ENCODE data around the gene ZBTB46.

The ZBTB46 gene

GRCh38 chr20:63844511-63844991 is 13.5 kb upstream of the ZBTB46 start:
- no peaks in the 10 kb centered on the region for H3K4me1 ChIP-seq (ENCODE audit: control insufficient read depth, insufficient read depth, low read length)
- no peak overlapping the region for H3K4me3 ChIP-seq (ENCODE audit: low read depth, low read length)
- peak; percentile 74 for TF ChIP-seq KLF1 (tag by site-specific recombination; IDR thresholded peaks at IDR 0.05)
- no peak for TF ChIP-seq ZNF664 (tag by site-specific recombination; IDR thresholded peaks at IDR 0.05)
- no peak for TF ChIP-seq HIC1 (tag by site-specific recombination; IDR thresholded peaks at IDR 0.05)
- TF ChIP-seq ZSCAN4 (tag by site-specific recombination; IDR thresholded peaks at IDR 0.05): no peak
- TF ChIP-seq GLI2 (tag by site-specific recombination; IDR thresholded peaks at IDR 0.05; ENCODE audit: borderline replicate concordance, low read depth): no peak
- no peak for TF ChIP-seq ZNF768 (tag by site-specific recombination; IDR thresholded peaks at IDR 0.05)
- TF ChIP-seq REPIN1 (tag by site-specific recombination; IDR thresholded peaks at IDR 0.05; ENCODE audit: low read depth): no peak
- no peak for TF ChIP-seq ZNF776 (tag by site-specific recombination; IDR thresholded peaks at IDR 0.05; ENCODE audit: borderline replicate concordance)
- POLR2A ChIA-PET: no interaction called here
- H3K9me3 ChIP-seq (ENCODE audit: control insufficient read depth, insufficient read depth, low read depth, low read length): no peaks in the 10 kb centered on the region
- CTCF ChIA-PET: no interaction called here
- no peaks in the 10 kb centered on the region for H3K36me3 ChIP-seq (ENCODE audit: control insufficient read depth in 2 of 2, insufficient read depth in 1 of 2, low read length in 2 of 2)
- H3K27ac ChIP-seq (ENCODE audit: extremely low read depth, low read depth, low read length): no peak overlapping the region

- Histone ChIP-seq H3K4me1 (ENCODE audit: control insufficient read depth, insufficient read depth, low read length) (no peaks in the 10 kb centered on the region), H3K9me3 (ENCODE audit: control insufficient read depth, insufficient read depth, low read depth, low read length) (no peaks in the 10 kb centered on the region), H3K4me3 (ENCODE audit: low read depth, low read length) (no peak overlapping the region), H3K27ac (ENCODE audit: extremely low read depth, low read depth, low read length) (no peak overlapping the region), H3K36me3 (ENCODE audit: control insufficient read depth in 2 of 2, insufficient read depth in 1 of 2, low read length in 2 of 2) (no peaks in the 10 kb centered on the region)
- ChIA-PET POLR2A (no interaction called here), CTCF (no interaction called here)
- 0 out of 2 replicates have a peak, but pooled peaks have one; percentile 32 for TF ChIP-seq GLIS1 (tag by site-specific recombination; IDR thresholded peaks at IDR 0.05)
- TF ChIP-seq KLF1 (tag by site-specific recombination; IDR thresholded peaks at IDR 0.05): peak; percentile 57
- peak; percentile 78 for TF ChIP-seq ZIC2 (tag by site-specific recombination; IDR thresholded peaks at IDR 0.05)
- no peak for TF ChIP-seq ZNF692 (tag by site-specific recombination; IDR thresholded peaks at IDR 0.05)
- no peak for TF ChIP-seq ZBTB1 (tag by site-specific recombination; IDR thresholded peaks at IDR 0.05)
- no peak for TF ChIP-seq SETDB1 (IDR thresholded peaks at IDR 0.05; ENCODE audit: insufficient read length, low read length)
- TF ChIP-seq ZNF624 (tag by site-specific recombination; IDR thresholded peaks at IDR 0.05): no peak
- TF ChIP-seq ZNF132 (tag by site-specific recombination; IDR thresholded peaks at IDR 0.05; ENCODE audit: borderline replicate concordance): no peak
- TF ChIP-seq ZNF26 (tag by site-specific recombination; IDR thresholded peaks at IDR 0.05): no peak
- TF ChIP-seq ZNF623 (tag by site-specific recombination; IDR thresholded peaks at IDR 0.05): no peak
- TF ChIP-seq KLF8 (tag by site-specific recombination; IDR thresholded peaks at IDR 0.05): no peak
- no peak for TF ChIP-seq ZBTB8A (tag by site-specific recombination; IDR thresholded peaks at IDR 0.05)
- no peak for TF ChIP-seq ZNF530 (tag by site-specific recombination; IDR thresholded peaks at IDR 0.05; ENCODE audit: low read depth)
- no peak for TF ChIP-seq ZNF23 (tag by site-specific recombination; IDR thresholded peaks at IDR 0.05; ENCODE audit: borderline replicate concordance)
- TF ChIP-seq ZNF548 (tag by site-specific recombination; IDR thresholded peaks at IDR 0.05): no peak
- TF ChIP-seq ZNF324 (tag by site-specific recombination; IDR thresholded peaks at IDR 0.05): no peak
- TF ChIP-seq EGR2 (tag by site-specific recombination; IDR thresholded peaks at IDR 0.05; ENCODE audit: low read depth): peak; percentile 51; the same call in 1 of the 2 replicates
- no peak for TF ChIP-seq TRIM28 (IDR thresholded peaks at IDR 0.05; ENCODE audit: borderline replicate concordance, low read length)
- no peak for TF ChIP-seq ZNF600 (tag by site-specific recombination; IDR thresholded peaks at IDR 0.05)
- no peak for TF ChIP-seq BCL6B (tag by site-specific recombination; IDR thresholded peaks at IDR 0.05)
- TF ChIP-seq ZNF501 (tag by site-specific recombination; IDR thresholded peaks at IDR 0.05): no peak
- no peak for TF ChIP-seq OSR2 (tag by site-specific recombination; IDR thresholded peaks at IDR 0.05)
- no peak for TF ChIP-seq ZNF184 (tag by site-specific recombination; IDR thresholded peaks at IDR 0.05)
Observed at GRCh38 chr20:63843778-63844177, 12.7 kb upstream of the ZBTB46 start.
